Measurements from ENCODE around the gene CTBP1.

CTBP1 gene

GRCh38 chr4:1200425-1201035 lies 48.4 kb downstream of the CTBP1 start:
- H2BK12ac ChIP-seq (ENCODE audit: low read length in 2 of 2): peak overlapping the region; percentile 86 to 100
- peak overlapping the region; percentile 86 for H2BK120ac ChIP-seq (ENCODE audit: low read depth, low read length)
- peak; percentile 97 for DNase-seq
- WGBS: 8% methylated on average over 17 of the region's 20 CpGs
- peak overlapping the region; percentile 99 to 100 for H3K18ac ChIP-seq (ENCODE audit: low read depth in 1 of 2, low read length in 2 of 2)
- H3K4me1 ChIP-seq (ENCODE audit: control insufficient read depth, insufficient read depth, low read depth, low read length): peaks cover 58% of the 10 kb centered on the region
- H4K91ac ChIP-seq (ENCODE audit: low read length): peak overlapping the region; percentile 100
- H3K4me3 ChIP-seq (ENCODE audit: insufficient read depth in 1 of 2, low read depth in 1 of 2, low read length in 2 of 2): peak overlapping the region in 1 of 2 experiments; percentile 82
- H2BK15ac ChIP-seq (ENCODE audit: low read depth, poor library complexity, severe bottlenecking): peak overlapping the region; percentile 94
- peak overlapping the region in 1 of 2 experiments; percentile 75 for H3K23ac ChIP-seq (ENCODE audit: low read length in 2 of 2)
- peaks cover 12 to 30% of the 10 kb centered on the region in 2 experiments for H3K36me3 ChIP-seq (ENCODE audit: control insufficient read depth in 1 of 2, insufficient read depth in 2 of 2, low read depth in 1 of 2, low read length in 2 of 2)
- H3K4me2 ChIP-seq (ENCODE audit: low read length, poor library complexity, severe bottlenecking): no peak overlapping the region
- peak overlapping the region; percentile 100 for H4K8ac ChIP-seq (ENCODE audit: low read length)
- H3K9me3 ChIP-seq (ENCODE audit: control insufficient read depth, low read length): no peaks in the 10 kb centered on the region
- no peak overlapping the region for H2AFZ ChIP-seq (ENCODE audit: low read depth, low read length)
- H2AK5ac ChIP-seq (ENCODE audit: low read length, severe bottlenecking): peak overlapping the region; percentile 72
- H3K4ac ChIP-seq (ENCODE audit: low read depth in 1 of 2, low read length in 2 of 2): peak overlapping the region; percentile 99
- peak overlapping the region; percentile 82 for H3K9ac ChIP-seq (ENCODE audit: low read length)
- H3K27me3 ChIP-seq (ENCODE audit: control insufficient read depth in 1 of 2, insufficient read depth in 1 of 2, low read length in 2 of 2): no peaks in the 10 kb centered on the region
- peaks cover 5% of the 10 kb centered on the region for H3K79me1 ChIP-seq (replicated peaks; ENCODE audit: low read length, poor library complexity, severe bottlenecking)
- peak overlapping the region; percentile 72 for H3K27ac ChIP-seq (ENCODE audit: low read length, poor library complexity, severe bottlenecking)
- H3K14ac ChIP-seq (ENCODE audit: low read length in 2 of 2): peak overlapping the region; percentile 48 to 79
- H2BK5ac ChIP-seq (ENCODE audit: low read depth, low read length, poor library complexity, severe bottlenecking): peak overlapping the region; percentile 66

- H3K27ac ChIP-seq (ENCODE audit: low read length, poor library complexity, severe bottlenecking): peak overlapping the region; percentile 50
- H3K23ac ChIP-seq (ENCODE audit: low read length in 2 of 2): peak overlapping the region in 1 of 2 experiments; percentile 84
- no peaks in the 10 kb centered on the region for H3K9me3 ChIP-seq (ENCODE audit: control insufficient read depth, low read length)
- H3K14ac ChIP-seq (ENCODE audit: low read length in 2 of 2): peak overlapping the region in 1 of 2 experiments; percentile 96
- H2BK5ac ChIP-seq (ENCODE audit: low read depth, low read length, poor library complexity, severe bottlenecking): peak overlapping the region; percentile 66
- H3K18ac ChIP-seq (ENCODE audit: low read depth in 1 of 2, low read length in 2 of 2): peak overlapping the region; percentile 88 to 99
- H3K36me3 ChIP-seq (ENCODE audit: control insufficient read depth in 1 of 2, insufficient read depth in 2 of 2, low read depth in 1 of 2, low read length in 2 of 2): peaks cover 15 to 30% of the 10 kb centered on the region in 2 experiments
- peak overlapping the region; percentile 96 for H4K8ac ChIP-seq (ENCODE audit: low read length)
- peaks cover 56% of the 10 kb centered on the region for H3K4me1 ChIP-seq (ENCODE audit: control insufficient read depth, insufficient read depth, low read depth, low read length)
- H3K27me3 ChIP-seq (ENCODE audit: control insufficient read depth in 1 of 2, insufficient read depth in 1 of 2, low read length in 2 of 2): no peaks in the 10 kb centered on the region
- 75% methylated on average over 24 of the region's 27 CpGs for WGBS
- H2AK5ac ChIP-seq (ENCODE audit: low read length, severe bottlenecking): peak overlapping the region; percentile 74
- DNase-seq: no peak
- H3K79me1 ChIP-seq (replicated peaks; ENCODE audit: low read length, poor library complexity, severe bottlenecking): peaks cover 5% of the 10 kb centered on the region
- H2BK15ac ChIP-seq (ENCODE audit: low read depth, poor library complexity, severe bottlenecking): peak overlapping the region; percentile 95
- peak overlapping the region; percentile 97 to 100 for H2BK12ac ChIP-seq (ENCODE audit: low read length in 2 of 2)
- peak overlapping the region; percentile 82 for H3K9ac ChIP-seq (ENCODE audit: low read length)
- no peak overlapping the region for H2AFZ ChIP-seq (ENCODE audit: low read depth, low read length)
- H2BK120ac ChIP-seq (ENCODE audit: low read depth, low read length): peak overlapping the region; percentile 86
- H4K91ac ChIP-seq (ENCODE audit: low read length): peak overlapping the region; percentile 98
- H3K4me3 ChIP-seq (ENCODE audit: insufficient read depth in 1 of 2, low read depth in 1 of 2, low read length in 2 of 2): peak overlapping the region in 1 of 2 experiments; percentile 82
- H3K4me2 ChIP-seq (ENCODE audit: low read length, poor library complexity, severe bottlenecking): no peak overlapping the region
- peak overlapping the region; percentile 98 to 99 for H3K4ac ChIP-seq (ENCODE audit: low read depth in 1 of 2, low read length in 2 of 2)
Measured at GRCh38 chr4:1199556-1200331, 49.2 kb downstream of the CTBP1 start.

- Histone ChIP-seq H3K4me1 (ENCODE audit: control insufficient read depth, insufficient read depth, low read depth, low read length) (peaks cover 66% of the 10 kb centered on the region), H3K4me3 (ENCODE audit: insufficient read depth in 1 of 2, low read depth in 1 of 2, low read length in 2 of 2) (no peak overlapping the region), H2BK15ac (ENCODE audit: low read depth, poor library complexity, severe bottlenecking) (peak overlapping the region; percentile 39), H3K36me3 (ENCODE audit: control insufficient read depth in 1 of 2, insufficient read depth in 2 of 2, low read depth in 1 of 2, low read length in 2 of 2) (peaks cover 15 to 30% of the 10 kb centered on the region in 2 experiments), H3K4me2 (ENCODE audit: low read length, poor library complexity, severe bottlenecking) (no peak overlapping the region), H2BK12ac (ENCODE audit: low read length in 2 of 2) (peak overlapping the region; percentile 49 to 98), H4K91ac (ENCODE audit: low read length) (peak overlapping the region; percentile 94), H3K18ac (ENCODE audit: low read depth in 1 of 2, low read length in 2 of 2) (peak overlapping the region; percentile 80 to 89), H3K4ac (ENCODE audit: low read depth in 1 of 2, low read length in 2 of 2) (peak overlapping the region; percentile 22 to 39), H2BK5ac (ENCODE audit: low read depth, low read length, poor library complexity, severe bottlenecking) (peak overlapping the region; percentile 31), H4K8ac (ENCODE audit: low read length) (peak overlapping the region; percentile 54), H2AFZ (ENCODE audit: low read depth, low read length) (no peak overlapping the region), H2AK5ac (ENCODE audit: low read length, severe bottlenecking) (peak overlapping the region; percentile 62), H3K79me1 (replicated peaks; ENCODE audit: low read length, poor library complexity, severe bottlenecking) (peaks cover 5% of the 10 kb centered on the region), H3K9me3 (ENCODE audit: control insufficient read depth, low read length) (no peaks in the 10 kb centered on the region), H3K27me3 (ENCODE audit: control insufficient read depth in 1 of 2, insufficient read depth in 1 of 2, low read length in 2 of 2) (no peaks in the 10 kb centered on the region), H3K9ac (ENCODE audit: low read length) (no peak overlapping the region), H3K14ac (ENCODE audit: low read length in 2 of 2) (no peak overlapping the region), H3K27ac (ENCODE audit: low read length, poor library complexity, severe bottlenecking) (peak overlapping the region; percentile 58), H2BK120ac (ENCODE audit: low read depth, low read length) (no peak overlapping the region), H3K23ac (ENCODE audit: low read length in 2 of 2) (no peak overlapping the region)
- peak; percentile 57 for DNase-seq
- WGBS: 87% methylated on average over 23 of the region's 24 CpGs
Measured at GRCh38 chr4:1198098-1198844, 50.7 kb downstream of the CTBP1 start.

Measured in mesenchymal stem cell (in vitro differentiated cells and primary cell).